Stomach (tissue), 4 donors: ENCODE measurements around the gene FSD1.

Experiments
- CTCF ChIP-seq, 7 experiments: fragments of 450-650 bp in 4 of 7; fragments of 200-600 bp in 3 of 7; sonication (generic) in 3 of 7; IDR thresholded peaks; one replicate each; pipeline ENCODE4 v1.5.1; 2016 to 2019; ENCODE audit warnings: antibody characterized with exemption in 7 of 7, control low read depth in 2 of 7, mild to moderate bottlenecking in 1 of 7
- POLR2A ChIP-seq, 4 donors: fragments of 450-650 bp; IDR thresholded peaks; one replicate each; pipeline ENCODE4 v1.6.1; 2016; ENCODE audit warnings: antibody characterized with exemption in 4 of 4, control low read depth in 2 of 4, mild to moderate bottlenecking in 1 of 4, moderate library complexity in 1 of 4
- POLR2AphosphoS5 ChIP-seq, 3 donors: sonication (generic); formaldehyde crosslinking; IDR thresholded peaks; one replicate each; pipeline ENCODE4 v1.6.1; 2016; ENCODE audit warnings: antibody characterized with exemption in 3 of 3

DNA sequence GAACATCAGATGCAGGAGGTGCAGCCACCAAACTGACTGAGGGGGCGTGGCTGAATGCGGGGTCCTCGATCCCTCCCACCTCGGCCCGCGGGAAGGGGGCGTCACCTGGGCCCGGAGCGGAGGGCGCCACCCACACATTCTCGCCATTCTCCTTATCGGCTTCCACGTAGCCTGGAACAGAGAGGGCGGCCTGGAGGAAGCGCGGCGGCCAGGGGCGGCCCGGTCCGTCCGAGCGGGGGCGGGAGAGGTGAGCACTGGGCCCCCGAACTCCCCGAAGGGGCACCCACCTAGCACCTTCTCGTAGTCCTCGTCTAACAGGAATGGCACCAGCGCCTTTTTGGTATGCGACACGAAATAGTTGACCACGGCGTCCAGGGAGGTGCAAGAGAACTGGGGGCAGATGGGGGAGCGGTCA lies 22.4 kb downstream of the FSD1 start:
- TF ChIP-seq CTCF (IDR thresholded peaks at IDR 0.05) (no peak), POLR2A (IDR thresholded peaks at IDR 0.05) (no peak), POLR2AphosphoS5 (IDR thresholded peaks at IDR 0.05) (no peak)
